Hepatocyte (in vitro differentiated cells): ENCODE data around the gene URI1. TPM values are rescaled to one million over a fixed set of nuclear protein-coding genes. Genes with fewer than 3 reads are reported as not detected.

Source experiments
- DNase-seq: peaks from one replicate; pipeline ENCODE4 v3.0.0-alpha.2; 2016; ENCODE audit warnings: low spot score
- H2AFZ ChIP-seq: fragments of 200-600 bp; sonication (generic); 2 replicates; pipeline ENCODE4 v1.6.0; 2016; ENCODE audit warnings: antibody characterized with exemption, mild to moderate bottlenecking
- H3K27ac ChIP-seq: fragments of 200-600 bp; sonication (generic); 2 replicates; pipeline ENCODE4 v1.5.1; 2016; ENCODE audit warnings: mild to moderate bottlenecking
- H3K27me3 ChIP-seq: fragments of 200-600 bp; sonication (generic); 2 replicates; pipeline ENCODE4 v1.6.1; 2016
- H3K36me3 ChIP-seq: fragments of 200-600 bp; sonication (generic); replicated peaks from 2 replicates; pipeline ENCODE4 v1.5.1; 2016; ENCODE audit warnings: low read depth; ENCODE audit not compliant: insufficient read depth
- H3K4me1 ChIP-seq: fragments of 200-600 bp; sonication (generic); 2 replicates; pipeline ENCODE4 v1.5.1; 2016; ENCODE audit warnings: mild to moderate bottlenecking, moderate library complexity; ENCODE audit not compliant: insufficient read depth
- H3K4me2 ChIP-seq: fragments of 200-600 bp; sonication (generic); 2 replicates; pipeline ENCODE4 v1.6.0; 2016
- H3K4me3 ChIP-seq: fragments of 200-600 bp; sonication (generic); 2 replicates; pipeline ENCODE4 v1.5.1; 2016; ENCODE audit warnings: mild to moderate bottlenecking
- H3K79me2 ChIP-seq: fragments of 200-600 bp; sonication (generic); 2 replicates; pipeline ENCODE4 v1.6.0; 2017; ENCODE audit warnings: mild to moderate bottlenecking
- H3K9me2 ChIP-seq: fragments of 200-600 bp; sonication (generic); replicated peaks from 2 replicates; pipeline ENCODE4 v1.6.0; 2017; ENCODE audit warnings: mild to moderate bottlenecking; ENCODE audit not compliant: insufficient read depth
- H3K9me3 ChIP-seq: fragments of 200-600 bp; sonication (generic); 2 replicates; pipeline ENCODE4 v1.5.1; 2016; ENCODE audit warnings: low read depth, mild to moderate bottlenecking
- H4K20me1 ChIP-seq: fragments of 200-600 bp; sonication (generic); 2 replicates; pipeline ENCODE4 v1.6.0; 2016; ENCODE audit warnings: mild to moderate bottlenecking; ENCODE audit not compliant: insufficient read depth, poor library complexity, severe bottlenecking
- EZH2 ChIP-seq: fragments of 200-600 bp; sonication (generic); IDR thresholded peaks from 2 replicates; pipeline ENCODE4 v1.6.1; 2016; ENCODE audit warnings: antibody characterized with exemption, mild to moderate bottlenecking, borderline replicate concordance
- EZH2phosphoT487 ChIP-seq: fragments of 200-600 bp; sonication (generic); IDR thresholded peaks from one replicate; pipeline ENCODE4 v1.6.1; 2018; ENCODE audit warnings: antibody characterized with exemption, mild to moderate bottlenecking, low read depth, moderate library complexity; ENCODE audit not compliant: unreplicated experiment, severe bottlenecking
- WGBS: methylation state at CpG from one replicate; pipeline ENCODE4 v1.1.6; 2016; ENCODE audit warnings: low lambda C conversion rate; ENCODE audit errors: missing lambda C conversion rate; 5-methylcytosine and 5-hydroxymethylcytosine counted together
- polyA plus RNA-seq: library from polyadenylated mRNA; unstranded; fragments of >200 nt; fragmentation: Nextera tagmentation; extraction: Ambion mirVana; gene quantifications from 2 replicates; pipeline ENCODE4 v1.2.1, GENCODE V29; 2016
- total RNA-seq: library from RNA; depleted of rRNA; stranded (reverse); fragments of >200 nt; gene quantifications from 2 replicates; pipeline ENCODE4 v1.2.3, GENCODE V29; 2014
- TF ChIP-seq, protein P1 (sequence below): fragments of 200-600 bp; sonication (generic); IDR thresholded peaks from 2 replicates; pipeline ENCODE4 v1.5.1; 2016; ENCODE audit warnings: antibody characterized with exemption, mild to moderate bottlenecking; ENCODE audit not compliant: poor library complexity

URI1 gene
- total and polyA plus RNA-seq, 2 experiments from 2014 or later, result 50.0 to 66.7 TPM

GRCh38 chr19:30063650-30064347 lies 121.8 kb downstream of the URI1 start:
- H3K9me2 ChIP-seq, result no peaks in the 10 kb centered on the region
- H3K4me3 ChIP-seq, result no peak overlapping the region
- no peak for DNase-seq
- H2AFZ ChIP-seq, result no peak overlapping the region
- no peaks in the 10 kb centered on the region for H3K79me2 ChIP-seq
- H3K36me3 ChIP-seq, result no peaks in the 10 kb centered on the region
- 93% methylated on average over 13 of the region's 13 CpGs for WGBS
- H3K4me1 ChIP-seq, result no peaks in the 10 kb centered on the region
- H3K4me2 ChIP-seq, result no peak overlapping the region
- H3K9me3 ChIP-seq, result no peaks in the 10 kb centered on the region
- H3K27me3 ChIP-seq, result no peaks in the 10 kb centered on the region
- TF ChIP-seq EZH2phosphoT487, result no peak
- H4K20me1 ChIP-seq, result no peaks in the 10 kb centered on the region
- H3K27ac ChIP-seq, result no peak overlapping the region

- H3K4me2 ChIP-seq, result no peak overlapping the region
- no peaks in the 10 kb centered on the region for H3K4me1 ChIP-seq
- H3K27ac ChIP-seq, result no peak overlapping the region
- H3K4me3 ChIP-seq, result no peak overlapping the region
- no peaks in the 10 kb centered on the region for H4K20me1 ChIP-seq
- no peaks in the 10 kb centered on the region for H3K9me2 ChIP-seq
- H2AFZ ChIP-seq, result no peak overlapping the region
- no peaks in the 10 kb centered on the region for H3K9me3 ChIP-seq
- TF ChIP-seq EZH2phosphoT487 (no peak), EZH2 (no peak)
- TF ChIP-seq, protein P1, sequence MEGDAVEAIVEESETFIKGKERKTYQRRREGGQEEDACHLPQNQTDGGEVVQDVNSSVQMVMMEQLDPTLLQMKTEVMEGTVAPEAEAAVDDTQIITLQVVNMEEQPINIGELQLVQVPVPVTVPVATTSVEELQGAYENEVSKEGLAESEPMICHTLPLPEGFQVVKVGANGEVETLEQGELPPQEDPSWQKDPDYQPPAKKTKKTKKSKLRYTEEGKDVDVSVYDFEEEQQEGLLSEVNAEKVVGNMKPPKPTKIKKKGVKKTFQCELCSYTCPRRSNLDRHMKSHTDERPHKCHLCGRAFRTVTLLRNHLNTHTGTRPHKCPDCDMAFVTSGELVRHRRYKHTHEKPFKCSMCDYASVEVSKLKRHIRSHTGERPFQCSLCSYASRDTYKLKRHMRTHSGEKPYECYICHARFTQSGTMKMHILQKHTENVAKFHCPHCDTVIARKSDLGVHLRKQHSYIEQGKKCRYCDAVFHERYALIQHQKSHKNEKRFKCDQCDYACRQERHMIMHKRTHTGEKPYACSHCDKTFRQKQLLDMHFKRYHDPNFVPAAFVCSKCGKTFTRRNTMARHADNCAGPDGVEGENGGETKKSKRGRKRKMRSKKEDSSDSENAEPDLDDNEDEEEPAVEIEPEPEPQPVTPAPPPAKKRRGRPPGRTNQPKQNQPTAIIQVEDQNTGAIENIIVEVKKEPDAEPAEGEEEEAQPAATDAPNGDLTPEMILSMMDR, result no peak
- H3K27me3 ChIP-seq, result no peaks in the 10 kb centered on the region
- H3K79me2 ChIP-seq, result no peaks in the 10 kb centered on the region
- no peaks in the 10 kb centered on the region for H3K36me3 ChIP-seq
- no peak for DNase-seq
- WGBS, result 81% methylated on average over 19 of the region's 19 CpGs
Observed at GRCh38 chr19:30064348-30064699, 122.3 kb downstream of the URI1 start.

GRCh38 chr19:30064771-30065494 lies 122.9 kb downstream of the URI1 start:
- Histone ChIP-seq H3K27me3 (no peaks in the 10 kb centered on the region), H3K9me3 (no peaks in the 10 kb centered on the region), H3K36me3 (no peaks in the 10 kb centered on the region), H4K20me1 (no peaks in the 10 kb centered on the region), H2AFZ (no peak overlapping the region), H3K4me2 (no peak overlapping the region), H3K9me2 (no peaks in the 10 kb centered on the region), H3K4me1 (no peaks in the 10 kb centered on the region), H3K27ac (no peak overlapping the region), H3K4me3 (no peak overlapping the region), H3K79me2 (no peaks in the 10 kb centered on the region)
- no peak for DNase-seq
- WGBS, result 81% methylated on average over 16 of the region's 16 CpGs
- TF ChIP-seq, protein P1, result no peak
- TF ChIP-seq EZH2phosphoT487, result no peak
- TF ChIP-seq EZH2, result no peak
